Colonic mucosa (tissue), 4 donors: Measurements from ENCODE around the gene NBAS. TPM values are rescaled to one million over a fixed set of nuclear protein-coding genes. Genes with fewer than 3 reads are reported as not detected.

Experiments used
- DNase-seq: peaks from one replicate; pipeline ENCODE4 v3.0.0-alpha.2; 2020
- H3K27ac ChIP-seq: fragments of 200-600 bp; one replicate; pipeline ENCODE4 v1.8.0; 2021
- H3K27me3 ChIP-seq: fragments of 200-600 bp; one replicate; pipeline ENCODE4 v1.8.0; 2021
- H3K36me3 ChIP-seq: fragments of 200-600 bp; one replicate; pipeline ENCODE4 v1.8.0; 2021
- H3K4me1 ChIP-seq: fragments of 200-600 bp; one replicate; pipeline ENCODE4 v1.8.0; 2021; ENCODE audit warnings: mild to moderate bottlenecking
- H3K4me3 ChIP-seq: fragments of 200-600 bp; one replicate; pipeline ENCODE4 v1.8.0; 2021
- H3K9ac ChIP-seq, 2 donors: one replicate each; pipeline ENCODE4 v1.7.0; 2013; ENCODE audit warnings: control low read depth in 2 of 2, low read depth in 2 of 2, low read length in 2 of 2
- H3K9me3 ChIP-seq: fragments of 200-600 bp; one replicate; pipeline ENCODE4 v1.8.0; 2021
- intact Hi-C: fragments of 100-400 bp; cut with DNase I; formaldehyde crosslinking; loops from one replicate; pipeline ENCODE4 v1.14.1; 2022
- total RNA-seq, 2 donors: library from RNA; stranded (reverse); fragmentation: NEBNext Ultra II Directional in 1 of 2; extraction: Animal tissue kit (Norgen Biotek cat#: 25700) in 1 of 2; gene quantifications; one replicate each; pipeline ENCODE4 v1.2.1, GENCODE V29; 2021
- TF ChIP-seq, protein P1 (sequence below): fragments of 200-600 bp; IDR thresholded peaks from one replicate; pipeline ENCODE4 v1.8.0; 2022; ENCODE audit warnings: antibody characterized with exemption, mild to moderate bottlenecking
- donor health status: healthy.
- donor health status: DM: no; HTN: no; CAD: no.
- donor health status: DM: no; HTN: no; CAD: no.

The NBAS gene
- total RNA-seq, 2 donors from 2014 or later = 34.4 to 38.9 TPM

- no peaks in the 10 kb centered on the region for H3K4me1 ChIP-seq
- H3K4me3 ChIP-seq = no peak overlapping the region
- intact Hi-C loops = no loop called here
- no peak overlapping the region for H3K9ac ChIP-seq
- TF ChIP-seq, protein P1, sequence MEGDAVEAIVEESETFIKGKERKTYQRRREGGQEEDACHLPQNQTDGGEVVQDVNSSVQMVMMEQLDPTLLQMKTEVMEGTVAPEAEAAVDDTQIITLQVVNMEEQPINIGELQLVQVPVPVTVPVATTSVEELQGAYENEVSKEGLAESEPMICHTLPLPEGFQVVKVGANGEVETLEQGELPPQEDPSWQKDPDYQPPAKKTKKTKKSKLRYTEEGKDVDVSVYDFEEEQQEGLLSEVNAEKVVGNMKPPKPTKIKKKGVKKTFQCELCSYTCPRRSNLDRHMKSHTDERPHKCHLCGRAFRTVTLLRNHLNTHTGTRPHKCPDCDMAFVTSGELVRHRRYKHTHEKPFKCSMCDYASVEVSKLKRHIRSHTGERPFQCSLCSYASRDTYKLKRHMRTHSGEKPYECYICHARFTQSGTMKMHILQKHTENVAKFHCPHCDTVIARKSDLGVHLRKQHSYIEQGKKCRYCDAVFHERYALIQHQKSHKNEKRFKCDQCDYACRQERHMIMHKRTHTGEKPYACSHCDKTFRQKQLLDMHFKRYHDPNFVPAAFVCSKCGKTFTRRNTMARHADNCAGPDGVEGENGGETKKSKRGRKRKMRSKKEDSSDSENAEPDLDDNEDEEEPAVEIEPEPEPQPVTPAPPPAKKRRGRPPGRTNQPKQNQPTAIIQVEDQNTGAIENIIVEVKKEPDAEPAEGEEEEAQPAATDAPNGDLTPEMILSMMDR = no peak
- no peaks in the 10 kb centered on the region for H3K36me3 ChIP-seq
- no peak for DNase-seq
- no peaks in the 10 kb centered on the region for H3K27me3 ChIP-seq
- H3K27ac ChIP-seq = no peak overlapping the region
- H3K9me3 ChIP-seq = no peaks in the 10 kb centered on the region
Measured at GRCh38 chr2:15562354-15563031, 1.4 kb upstream of the NBAS start.

GRCh38 chr2:15561574-15562344 lies 625 bp upstream of the NBAS start:
- TF ChIP-seq, protein P1 = no peak
- DNase-seq = peak; percentile 49
- H3K4me1 ChIP-seq = no peaks in the 10 kb centered on the region
- H3K4me3 ChIP-seq = peak overlapping the region; percentile 81
- no peaks in the 10 kb centered on the region for H3K9me3 ChIP-seq
- H3K27ac ChIP-seq = peak overlapping the region; percentile 54
- H3K27me3 ChIP-seq = no peaks in the 10 kb centered on the region
- intact Hi-C loops = no loop called here
- H3K9ac ChIP-seq = peak overlapping the region; percentile 83 to 86
- H3K36me3 ChIP-seq = no peaks in the 10 kb centered on the region

GRCh38 chr2:15560140-15560987 lies 770 bp downstream of the NBAS start:
- Histone ChIP-seq H3K27me3 (no peaks in the 10 kb centered on the region), H3K27ac (no peak overlapping the region), H3K36me3 (no peaks in the 10 kb centered on the region), H3K9me3 (no peaks in the 10 kb centered on the region), H3K4me1 (no peaks in the 10 kb centered on the region), H3K9ac (peak overlapping the region; percentile 83 to 86), H3K4me3 (peak overlapping the region; percentile 81)
- TF ChIP-seq, protein P1 = no peak
- intact Hi-C loops = no loop called here
- peak; percentile 18 for DNase-seq

GRCh38 chr2:15559379-15560139 lies 1.6 kb downstream of the NBAS start:
- Histone ChIP-seq H3K27me3 (no peaks in the 10 kb centered on the region), H3K9ac (no peak overlapping the region), H3K27ac (no peak overlapping the region), H3K9me3 (no peaks in the 10 kb centered on the region), H3K36me3 (no peaks in the 10 kb centered on the region), H3K4me1 (no peaks in the 10 kb centered on the region), H3K4me3 (peak overlapping the region; percentile 81)
- TF ChIP-seq, protein P1 = no peak
- intact Hi-C loops = no loop called here
- DNase-seq = no peak

- no peak overlapping the region for H3K27ac ChIP-seq
- intact Hi-C loops = no loop called here
- H3K9me3 ChIP-seq = no peaks in the 10 kb centered on the region
- no peaks in the 10 kb centered on the region for H3K27me3 ChIP-seq
- no peaks in the 10 kb centered on the region for H3K36me3 ChIP-seq
- no peak overlapping the region for H3K4me3 ChIP-seq
- TF ChIP-seq, protein P1 = no peak
- no peaks in the 10 kb centered on the region for H3K4me1 ChIP-seq
- no peak overlapping the region for H3K9ac ChIP-seq
- no peak for DNase-seq
Measured at GRCh38 chr2:15557887-15558311, 3.2 kb downstream of the NBAS start.
